ENCODE data around the gene LELP1.

GRCh38 chr1:153217744-153218416 lies 14.7 kb downstream of the LELP1 start:
- TF ChIP-seq EZH2phosphoT487 (IDR thresholded peaks at IDR 0.05; ENCODE audit: insufficient read depth, low read depth) (no peak), EZH2 (IDR thresholded peaks at IDR 0.05; ENCODE audit: insufficient read depth, poor library complexity, severe bottlenecking) (no peak)

All from GM23248 (cell line).